HG03571 (cell line): ENCODE results near the gene CCT2.

Experiments
- ATAC-seq: cut with Tn5 transposase; IDR thresholded peaks from one replicate; pipeline ENCODE4 v1.9.1; 2021; ENCODE audit not compliant: unreplicated experiment

Gene CCT2

DNA sequence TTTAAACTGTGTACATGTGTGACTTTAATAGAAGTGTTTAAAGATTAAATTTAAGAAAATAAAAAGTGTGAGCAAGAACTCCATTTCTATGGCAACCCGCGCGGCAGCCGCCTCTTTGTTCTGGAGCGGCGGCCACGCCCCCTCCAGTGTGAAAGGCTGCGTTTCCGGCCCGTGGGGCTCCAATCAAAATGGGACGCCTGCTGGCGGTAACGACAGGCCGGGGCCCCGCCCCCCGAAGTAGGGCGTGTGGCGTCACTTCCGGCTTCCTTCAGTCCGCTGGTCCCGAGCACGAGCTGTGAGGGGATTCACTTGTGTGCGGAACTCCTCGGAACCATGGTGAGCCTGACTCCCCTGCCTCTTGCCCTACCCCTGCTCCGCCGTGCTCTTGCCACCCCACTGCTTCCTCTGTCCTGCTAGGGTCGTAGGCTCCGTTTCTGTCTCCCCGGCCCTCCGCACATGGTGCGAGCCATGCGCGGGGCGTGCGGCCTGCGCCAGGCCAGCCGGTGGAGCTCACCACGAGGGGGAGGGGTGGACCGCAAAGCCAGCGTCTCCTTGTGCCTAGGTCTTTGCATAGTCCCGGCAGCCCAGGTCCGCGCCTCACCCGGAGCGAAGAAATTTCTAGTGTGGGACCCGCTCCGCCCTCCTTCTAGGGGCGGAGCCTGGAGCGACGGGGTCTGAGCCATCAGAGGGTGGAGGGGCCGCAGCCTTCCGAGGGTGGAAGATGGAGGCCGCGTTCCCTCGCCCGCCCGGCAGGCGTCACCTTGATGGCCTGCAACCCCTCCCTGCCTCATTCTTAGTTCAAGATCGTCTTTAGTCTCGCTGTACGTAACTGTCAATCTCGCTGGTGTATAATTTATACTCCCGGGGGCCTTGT lies at the start of gene CCT2:
TSS of gene CCT2 (plus strand) at position 271 of the 874 bp plus-strand sequence. CDS start at position 334, 63 bp downstream.
- ATAC-seq = peak; percentile 97

DNA sequence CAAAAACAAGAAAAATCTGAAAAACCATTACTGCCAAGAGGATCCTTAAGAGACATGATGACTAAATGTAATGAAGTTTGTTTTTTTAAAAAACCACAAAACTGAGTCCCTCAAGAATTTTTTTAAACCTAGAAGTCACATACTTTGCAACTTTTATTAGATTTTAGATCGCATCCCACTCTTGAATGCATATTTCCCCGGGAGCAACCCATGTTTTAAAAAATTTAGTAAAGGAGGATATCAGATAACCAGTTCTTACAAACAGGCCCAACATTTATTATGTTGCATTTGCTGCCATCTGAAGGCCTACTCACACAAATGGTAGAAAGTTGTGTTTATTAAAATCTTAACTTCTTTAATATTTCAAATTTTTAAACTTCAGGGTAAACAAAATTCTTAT lies 44.3 kb upstream of the CCT2 start:
- ATAC-seq = no peak

DNA sequence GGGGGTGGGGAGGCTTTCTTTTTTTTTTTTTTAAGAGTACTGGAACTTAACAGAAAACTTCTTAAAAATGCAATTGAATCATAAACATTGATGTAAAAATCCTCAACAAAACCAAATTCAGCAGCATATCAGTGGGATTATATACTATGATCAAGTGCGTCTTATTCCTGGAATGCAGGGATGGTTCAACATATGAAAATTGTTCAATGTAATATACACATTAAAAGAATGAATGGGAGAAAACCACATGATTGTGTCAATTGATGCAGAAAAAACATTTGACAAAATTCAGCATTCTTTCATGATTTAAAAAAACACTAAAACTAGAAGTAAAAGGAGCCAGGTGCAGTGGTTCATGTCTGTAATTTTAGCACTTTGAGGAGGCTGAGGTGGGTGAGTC lies 41.2 kb upstream of the CCT2 start:
- ATAC-seq = no peak

DNA sequence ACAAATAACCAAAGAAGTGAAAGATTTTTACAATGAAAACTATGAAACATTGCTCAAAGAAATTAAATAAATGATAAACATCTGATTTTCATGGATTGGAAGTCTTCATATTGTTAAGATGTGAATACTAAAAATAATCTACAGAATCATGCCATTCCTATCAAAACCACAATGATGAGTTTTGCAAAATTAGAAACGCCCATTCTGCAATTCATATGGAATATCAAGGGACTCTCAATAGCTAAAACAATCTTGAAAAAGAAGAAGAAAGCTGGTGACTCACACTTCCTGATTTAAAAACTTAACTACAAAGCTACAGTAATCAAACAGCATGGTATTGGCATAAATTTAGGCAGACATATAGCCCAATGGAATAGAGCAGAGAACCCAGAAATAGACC lies 40.2 kb upstream of the CCT2 start:
- no peak for ATAC-seq

DNA sequence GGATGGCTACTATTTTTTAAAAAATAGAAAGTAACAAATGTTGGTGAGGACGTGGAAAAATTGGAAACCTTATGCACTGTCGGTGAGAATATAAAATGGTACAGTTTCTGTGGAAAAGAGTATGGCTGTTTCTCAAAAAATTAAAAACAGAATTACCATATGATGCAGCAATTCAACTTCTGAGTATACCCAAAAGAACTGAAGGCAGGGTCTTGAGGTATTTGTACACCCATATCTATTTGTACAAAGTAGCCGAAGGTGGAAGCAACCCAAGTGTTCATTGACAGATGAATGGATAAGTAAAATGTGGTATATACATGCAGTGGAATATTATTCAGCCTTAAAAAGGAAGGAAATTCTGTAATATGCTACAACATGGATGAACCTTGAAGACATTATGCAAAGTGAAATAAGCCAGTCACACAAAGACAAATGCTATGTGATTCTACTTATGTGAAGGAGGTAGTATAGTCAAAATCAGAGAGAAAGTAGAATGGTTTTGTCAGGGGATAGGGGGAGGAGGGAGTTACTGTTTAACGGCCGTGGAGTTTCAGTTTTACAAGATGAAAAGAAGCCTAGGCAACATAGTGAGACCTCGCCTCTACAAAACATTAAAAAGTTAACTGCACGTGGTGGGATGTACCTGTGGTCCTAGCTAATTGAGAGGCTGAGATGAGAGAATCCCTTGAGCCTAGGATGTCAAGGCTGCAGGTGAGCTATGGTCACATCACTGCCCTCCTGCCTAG lies 38.4 kb upstream of the CCT2 start:
- peak; percentile 91 for ATAC-seq

DNA sequence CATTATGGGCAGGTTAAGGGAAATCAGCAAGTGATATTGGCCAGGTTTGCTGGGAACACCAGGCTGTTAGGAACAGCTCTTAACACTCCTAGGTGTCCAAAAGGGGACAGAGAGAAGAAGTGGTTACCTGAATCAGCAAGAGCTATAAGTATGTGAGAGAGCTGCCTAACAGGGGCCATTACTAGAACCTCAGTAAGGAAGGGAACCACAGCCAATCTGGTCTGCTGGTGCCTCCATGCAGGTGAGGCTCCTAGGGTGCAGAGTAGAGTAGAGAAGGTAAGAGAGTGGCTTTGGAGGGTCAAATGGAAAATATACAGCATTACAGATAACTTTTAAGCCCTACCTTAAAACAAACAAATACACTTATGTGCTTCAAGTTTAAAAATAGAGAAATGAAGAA lies 36.6 kb upstream of the CCT2 start:
- ATAC-seq = no peak

DNA sequence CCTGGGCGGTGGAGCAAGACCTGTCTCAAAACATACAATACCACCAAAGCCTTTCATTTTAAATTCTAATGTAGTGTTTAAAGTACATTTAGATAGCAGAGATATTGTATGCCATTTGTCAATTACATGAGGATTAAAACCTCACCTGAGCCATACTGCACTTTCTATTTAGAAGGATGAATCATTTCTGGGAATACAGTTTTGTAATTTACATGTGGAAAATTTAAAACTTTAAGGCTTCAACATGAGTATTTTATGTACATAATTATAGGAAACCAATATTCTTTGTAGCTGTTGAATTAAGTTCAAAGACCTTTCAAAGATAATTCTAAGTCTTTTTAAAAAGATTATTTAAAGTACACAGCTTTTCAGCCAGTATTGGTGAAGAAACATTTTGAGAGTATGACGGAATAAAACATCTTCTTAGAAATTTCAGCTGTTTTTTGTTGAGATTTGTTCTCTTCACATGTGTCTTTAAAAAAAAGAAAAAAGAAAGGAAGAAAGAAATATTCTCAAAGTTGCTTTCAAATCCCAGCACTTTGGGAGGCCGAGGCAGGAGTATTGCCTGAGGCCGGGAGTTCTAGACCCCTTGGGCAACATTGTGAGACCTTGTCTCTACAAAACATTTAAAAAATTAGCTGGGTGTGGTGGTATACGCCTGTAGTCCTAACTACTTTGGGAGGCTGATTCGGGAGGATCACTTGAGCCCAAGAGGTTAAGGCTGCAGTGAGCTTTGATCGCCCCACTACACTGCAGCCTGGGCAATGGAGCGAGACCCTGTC lies 34.5 kb upstream of the CCT2 start:
- no peak for ATAC-seq

DNA sequence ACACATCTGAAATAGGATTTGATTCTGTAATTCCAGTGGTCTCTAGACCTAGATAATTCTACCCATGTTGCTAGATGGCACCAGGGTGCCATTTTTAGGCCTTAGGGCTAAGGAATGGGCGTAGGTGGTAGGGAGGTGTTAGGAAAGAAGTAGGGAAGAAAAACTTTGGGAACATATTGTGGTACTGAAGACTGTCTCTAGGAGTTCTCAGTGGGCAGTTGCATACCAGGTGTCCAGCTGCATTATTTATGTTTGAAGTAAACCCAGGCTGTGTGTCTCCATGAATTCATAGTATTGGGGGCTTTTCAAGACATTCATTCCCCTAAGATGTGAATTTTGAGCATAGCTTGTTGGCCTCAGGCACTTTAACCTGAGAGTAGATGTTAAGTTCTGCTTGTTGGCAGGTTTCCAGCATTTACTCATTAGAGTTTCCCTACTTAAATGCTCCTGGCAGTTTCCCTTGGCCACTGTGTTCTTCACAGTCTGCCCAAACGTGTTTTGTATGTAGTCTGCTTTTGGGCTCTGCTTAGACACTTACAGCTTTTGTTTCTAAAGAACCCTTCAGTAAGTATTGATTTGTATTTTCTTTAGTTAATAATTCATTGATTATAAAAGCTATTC lies 31.5 kb upstream of the CCT2 start:
- no peak for ATAC-seq

DNA sequence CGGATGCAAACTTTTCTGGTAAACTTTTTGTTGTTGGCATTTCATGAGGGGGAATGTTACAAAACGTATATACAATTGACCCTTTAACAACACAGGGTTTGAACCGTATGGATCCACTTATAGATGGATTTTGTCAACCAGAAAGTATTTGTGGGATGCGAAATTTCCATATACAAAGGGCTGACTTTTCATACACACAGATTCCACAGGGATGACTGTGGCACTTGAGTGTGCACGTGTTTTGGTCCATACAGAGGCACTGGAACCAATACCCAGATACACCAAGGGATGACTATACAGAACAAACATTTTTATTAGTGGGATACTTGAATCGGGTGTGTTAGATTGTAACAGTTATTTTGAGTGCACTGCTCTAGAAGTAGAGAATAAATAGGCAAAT lies 29.8 kb upstream of the CCT2 start:
- ATAC-seq = no peak

DNA sequence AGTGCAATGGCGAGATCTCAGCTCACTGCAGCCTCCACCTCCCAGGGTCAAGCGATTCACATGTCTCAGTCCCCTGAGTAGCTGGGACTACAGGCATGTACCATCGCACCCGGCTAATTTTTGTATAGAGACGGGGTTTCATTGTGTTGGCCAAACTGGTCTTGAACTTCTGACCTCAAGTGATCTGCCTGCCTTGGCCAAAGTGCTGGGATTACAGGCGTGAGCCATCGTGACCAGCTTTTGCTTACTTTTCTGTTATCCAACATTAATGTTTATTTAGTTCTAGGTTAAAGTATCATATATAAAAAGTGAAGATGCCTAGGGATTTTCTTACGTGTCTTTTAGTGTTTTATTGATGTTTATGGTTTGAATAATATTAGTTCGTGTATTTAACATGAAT lies 28.9 kb upstream of the CCT2 start:
- ATAC-seq = no peak

DNA sequence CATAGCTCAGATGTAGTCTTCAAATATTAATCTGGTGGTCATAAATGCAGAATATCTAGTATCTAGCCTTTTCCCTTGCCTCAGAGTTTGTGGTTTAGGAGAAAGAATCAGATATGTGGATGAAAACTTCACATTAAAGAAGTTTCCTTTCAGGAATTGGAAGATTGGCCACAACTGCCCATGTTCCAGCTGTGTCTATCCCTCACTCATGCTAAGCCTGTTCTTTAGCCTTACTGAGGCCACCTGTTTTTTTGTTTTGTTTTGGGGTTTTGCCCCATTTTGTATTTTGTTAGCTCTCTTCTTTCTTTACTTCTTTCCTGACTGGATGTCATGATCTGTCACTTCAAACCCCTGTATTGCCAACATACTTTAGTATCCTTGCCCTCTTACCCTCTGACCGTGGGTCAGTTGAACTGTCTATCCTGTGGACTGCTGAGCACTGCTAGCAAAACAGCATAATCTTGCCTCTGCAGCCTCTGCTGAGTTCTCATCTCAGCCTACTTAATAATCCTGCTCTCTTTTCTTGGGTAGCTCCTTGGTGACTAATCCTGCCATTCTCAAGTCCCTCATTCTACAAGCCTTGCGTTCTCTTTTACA lies 22.0 kb upstream of the CCT2 start:
- no peak for ATAC-seq

DNA sequence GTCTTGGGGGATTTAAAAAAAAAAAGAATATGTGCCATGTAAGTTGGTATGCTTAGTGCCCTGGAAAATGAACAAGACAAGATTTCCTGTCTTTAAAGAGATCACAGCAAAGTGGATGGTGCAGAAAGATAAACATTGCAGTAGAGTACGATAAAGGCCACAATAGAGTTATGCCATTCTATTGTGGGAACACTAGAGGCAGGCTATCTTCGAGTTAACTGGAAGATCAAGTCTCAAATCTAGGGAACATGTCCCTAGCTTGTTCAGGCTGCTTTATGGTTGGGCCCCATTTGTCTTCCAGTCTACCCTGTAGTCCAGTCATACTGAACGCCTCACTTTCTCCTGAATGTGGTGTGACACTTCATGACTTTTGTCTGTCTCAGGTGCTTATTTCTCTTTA lies 18.7 kb upstream of the CCT2 start:
- no peak for ATAC-seq

DNA sequence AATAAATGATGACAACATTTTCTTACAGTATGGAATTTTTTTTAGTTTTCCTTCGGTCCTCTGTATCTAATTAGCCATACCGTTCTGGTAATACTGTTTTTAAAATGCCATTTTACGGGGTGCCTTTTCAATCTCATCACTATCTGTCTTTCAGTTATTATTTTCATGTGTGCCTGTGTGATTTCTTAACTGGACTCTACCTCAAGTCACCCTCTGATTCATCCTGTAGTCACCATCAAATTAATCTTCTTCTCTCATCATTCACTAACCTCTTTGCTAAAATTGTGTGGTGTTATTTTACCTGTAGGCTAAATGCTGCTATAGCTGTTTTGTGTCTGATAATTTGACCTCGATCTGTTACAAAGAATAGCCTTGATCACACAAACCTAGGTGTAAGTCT lies 16.0 kb upstream of the CCT2 start:
- no peak for ATAC-seq

DNA sequence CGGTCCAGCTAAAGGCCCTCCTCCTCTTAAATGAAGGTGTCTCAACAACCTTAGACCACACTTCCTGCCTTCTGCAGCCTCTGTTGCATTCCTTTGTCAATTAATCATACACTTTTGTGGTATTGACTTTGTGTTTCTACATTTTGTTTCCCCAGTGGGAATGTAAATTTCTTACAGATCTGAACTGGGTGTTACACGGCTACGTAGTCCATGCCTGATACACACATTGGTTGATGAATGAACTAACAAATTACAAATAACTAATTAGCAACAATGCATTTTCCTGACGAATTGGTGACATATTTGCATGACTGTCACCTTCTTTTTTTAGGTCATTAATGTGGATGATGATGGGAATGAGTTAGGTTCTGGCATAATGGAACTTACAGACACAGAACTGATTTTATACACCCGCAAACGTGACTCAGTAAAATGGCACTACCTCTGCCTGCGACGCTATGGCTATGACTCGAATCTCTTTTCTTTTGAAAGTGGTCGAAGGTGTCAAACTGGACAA lies 15.2 kb upstream of the CCT2 start:
- ATAC-seq = no peak

DNA sequence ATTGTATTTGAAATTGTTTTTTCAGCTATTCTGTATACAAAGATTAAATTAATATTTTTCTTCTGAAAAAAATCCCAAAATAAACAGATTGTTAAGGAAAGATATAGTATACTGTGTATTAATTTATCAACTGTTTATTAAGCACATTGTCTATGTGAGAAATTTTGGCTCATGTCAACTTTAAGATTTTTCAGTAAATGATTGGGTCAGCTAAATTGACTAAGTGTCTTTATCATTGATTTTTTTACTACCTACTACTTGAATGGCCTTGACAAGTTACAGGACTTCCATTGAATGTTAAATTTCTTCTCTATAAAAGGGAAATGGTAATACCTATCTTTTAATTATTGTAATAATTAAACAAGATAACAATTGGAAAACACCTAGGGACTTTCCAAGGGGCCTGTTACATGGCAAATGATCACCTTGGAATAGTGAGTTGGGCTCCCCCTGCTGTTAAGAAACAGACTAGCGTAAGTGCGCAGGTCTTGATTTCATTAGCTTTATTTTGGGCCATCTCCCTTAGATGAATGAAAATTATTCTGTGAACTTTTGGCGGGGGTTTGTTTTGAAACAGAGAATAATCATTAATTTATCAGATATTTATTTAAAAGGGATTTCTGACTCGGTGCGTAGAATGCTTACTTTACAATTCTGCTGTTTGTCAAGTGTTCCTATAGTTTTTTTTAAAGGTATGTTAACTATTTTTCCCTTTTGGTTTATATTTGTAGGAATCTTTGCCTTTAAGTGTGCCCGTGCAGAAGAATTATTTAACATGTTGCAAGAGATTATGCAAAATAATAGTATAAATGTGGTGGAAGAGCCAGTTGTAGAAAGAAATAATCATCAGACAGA lies 14.5 kb upstream of the CCT2 start:
- ATAC-seq = peak; percentile 77

DNA sequence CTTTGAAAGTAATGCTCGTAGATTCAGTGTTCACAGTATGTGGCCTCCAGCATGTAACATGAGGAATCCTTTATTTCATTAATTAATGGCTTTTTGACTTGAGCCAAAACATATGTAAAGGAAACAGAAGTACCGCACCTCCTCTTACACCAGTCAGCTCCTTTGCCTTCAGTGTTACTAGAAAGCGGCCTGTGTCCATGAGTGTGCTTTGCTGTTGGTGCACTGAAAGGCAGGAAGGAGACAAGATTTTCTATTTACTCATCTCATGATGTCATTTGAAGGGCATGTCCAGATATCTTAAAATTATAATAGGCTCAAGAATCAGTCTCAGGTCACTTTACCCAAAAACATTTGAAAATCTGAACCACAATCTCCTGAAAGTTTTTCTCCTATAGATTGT lies 9.9 kb upstream of the CCT2 start:
- ATAC-seq = no peak

DNA sequence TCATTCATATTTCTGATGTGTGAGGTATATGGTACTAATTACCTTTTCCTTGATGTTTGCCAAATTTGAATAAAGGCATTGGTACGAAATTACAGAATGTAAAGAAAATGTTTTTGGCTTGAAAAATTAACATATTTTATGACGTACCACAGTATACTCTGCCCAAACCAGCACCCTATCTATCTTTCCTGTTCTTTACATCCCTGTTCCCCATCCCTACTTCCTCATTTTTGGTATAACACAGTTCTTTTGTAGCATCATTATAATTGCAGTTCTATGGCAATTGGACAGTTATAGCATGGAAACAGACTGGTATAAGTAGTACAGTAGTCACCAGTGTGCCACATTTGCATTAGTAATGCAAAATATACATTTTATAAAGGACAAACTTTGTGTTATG lies 7.0 kb upstream of the CCT2 start:
- no peak for ATAC-seq

DNA sequence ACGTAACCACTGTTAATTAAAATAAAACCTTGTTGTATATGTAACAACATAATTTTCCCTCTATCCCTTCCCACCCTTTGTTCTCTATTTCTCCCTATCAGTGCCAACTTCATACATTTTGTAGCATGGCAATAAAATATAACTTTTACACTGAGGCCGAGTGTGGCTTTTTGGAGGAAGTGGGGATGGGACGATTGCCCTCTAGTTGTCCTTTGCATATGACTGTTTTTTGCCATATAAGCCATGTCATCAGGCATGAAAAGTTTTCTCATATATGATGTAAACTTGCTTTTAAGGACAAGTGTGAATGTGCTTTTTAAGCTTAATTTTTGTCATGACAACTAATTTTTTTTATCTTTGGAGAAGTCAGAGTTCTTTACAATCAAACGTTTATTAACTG lies 6.2 kb upstream of the CCT2 start:
- no peak for ATAC-seq

DNA sequence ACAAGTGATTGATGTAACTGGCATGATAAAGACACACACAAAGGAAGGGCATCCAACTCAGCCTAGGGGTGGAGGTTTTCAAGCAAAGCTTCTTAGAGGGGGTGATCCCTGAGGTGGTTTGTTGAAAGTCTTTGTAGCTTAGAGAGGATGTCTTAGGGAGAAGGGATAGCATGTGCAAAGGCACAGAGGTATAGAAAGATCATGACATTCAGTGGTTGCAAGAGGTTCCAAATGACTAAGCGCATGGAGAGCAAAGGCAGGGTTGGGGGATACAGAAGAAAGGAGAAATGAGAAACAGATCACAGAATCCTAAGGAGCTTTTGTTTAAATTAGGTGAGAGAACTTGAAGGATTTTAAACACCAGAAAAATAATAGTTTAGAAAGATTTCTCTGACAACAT lies 5.2 kb upstream of the CCT2 start:
- ATAC-seq = no peak

DNA sequence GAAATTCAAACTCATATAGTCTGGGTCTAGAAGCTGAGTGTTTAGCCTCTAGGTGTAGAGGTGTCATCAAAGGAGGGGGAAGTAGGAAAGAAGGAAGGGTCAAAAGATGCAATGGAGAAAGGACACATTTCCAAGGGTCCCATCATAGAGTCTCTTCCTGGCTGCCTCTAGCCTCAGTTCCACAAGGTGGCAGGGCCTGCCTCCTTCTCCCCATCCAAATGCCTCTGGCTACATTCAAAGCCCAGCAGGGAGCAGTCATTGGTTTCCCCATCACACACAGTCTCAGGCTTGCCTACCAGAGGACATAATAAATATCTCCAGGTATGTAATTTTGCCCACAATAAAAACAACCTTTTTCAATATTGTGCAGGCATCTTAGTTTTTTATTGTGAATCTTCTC lies 2.1 kb upstream of the CCT2 start:
- ATAC-seq = no peak
